ENCODE results near the gene MAP3K6.

Gene MAP3K6

DNA sequence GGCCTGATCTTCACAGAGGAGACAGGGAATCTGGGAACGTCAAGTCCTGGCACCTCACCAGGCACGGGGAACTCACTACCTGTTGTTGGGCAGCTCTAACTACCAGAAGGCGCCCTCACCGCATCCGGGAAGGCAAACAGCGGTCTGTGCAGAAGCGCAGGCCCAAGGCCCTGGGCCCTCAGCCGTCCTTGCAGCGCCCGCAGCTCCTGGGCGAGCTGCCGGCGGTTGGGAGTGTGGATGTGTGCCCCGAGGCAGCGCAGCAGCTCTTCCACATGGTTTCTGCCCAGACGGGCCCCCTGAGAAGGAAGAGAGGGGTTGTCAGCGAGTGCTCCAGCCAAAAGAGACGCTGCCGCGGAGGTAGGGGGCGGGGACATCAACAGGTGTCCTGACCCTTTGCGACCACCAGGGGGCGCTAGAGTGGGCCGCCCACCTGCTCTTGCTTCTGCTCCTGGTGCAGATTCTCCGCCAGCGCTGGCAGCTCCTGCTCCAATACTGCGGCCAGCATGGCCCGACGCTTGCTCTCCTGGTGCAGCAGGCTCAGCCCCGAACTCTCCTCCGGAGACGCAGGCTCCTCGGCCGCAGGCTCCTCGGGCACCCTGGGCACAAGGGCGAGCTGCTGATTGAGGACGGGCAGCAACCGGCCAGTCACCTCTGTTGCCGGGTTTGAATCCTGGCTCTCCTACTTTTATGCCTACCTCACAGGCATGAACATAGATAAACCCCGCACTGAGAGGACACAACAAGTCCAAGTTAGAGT lies 9.3 kb downstream of the MAP3K6 start:
- DNase-seq (ENCODE audit: low read depth), result peak; percentile 58

DNA sequence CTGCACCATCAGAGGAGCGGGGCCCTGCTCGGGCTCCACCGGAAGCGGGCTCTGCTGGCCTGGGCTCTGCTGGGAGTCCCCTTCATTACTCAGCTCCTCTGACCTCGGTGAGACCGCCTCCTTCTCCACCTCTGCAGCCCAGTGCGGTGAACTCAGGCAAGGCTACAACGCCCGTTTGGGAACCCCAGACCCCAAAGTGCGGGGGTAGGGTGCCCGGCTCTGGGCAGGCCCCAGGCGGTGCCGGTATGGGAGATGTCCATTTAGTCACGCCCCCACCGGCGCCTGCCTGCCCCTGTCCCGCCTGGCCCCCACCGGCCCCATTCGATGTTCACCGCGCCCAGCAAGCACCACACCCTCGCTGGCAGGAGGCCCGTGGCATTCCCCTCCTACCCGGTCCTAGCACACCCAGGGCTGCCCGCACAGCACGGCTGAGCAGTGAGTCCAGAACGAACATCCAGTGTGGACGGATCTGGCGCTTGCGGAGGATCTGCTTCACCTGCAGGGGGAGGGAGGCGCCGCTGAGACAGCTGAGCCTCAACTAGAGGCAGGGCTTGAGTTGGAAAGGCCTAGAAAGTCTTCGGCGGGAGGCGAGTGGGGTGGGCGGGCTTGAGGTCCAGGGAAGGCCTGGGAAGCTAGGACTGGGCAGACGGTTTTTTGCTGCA lies 10.0 kb downstream of the MAP3K6 start:
- no peak for DNase-seq (ENCODE audit: low read depth)

DNA sequence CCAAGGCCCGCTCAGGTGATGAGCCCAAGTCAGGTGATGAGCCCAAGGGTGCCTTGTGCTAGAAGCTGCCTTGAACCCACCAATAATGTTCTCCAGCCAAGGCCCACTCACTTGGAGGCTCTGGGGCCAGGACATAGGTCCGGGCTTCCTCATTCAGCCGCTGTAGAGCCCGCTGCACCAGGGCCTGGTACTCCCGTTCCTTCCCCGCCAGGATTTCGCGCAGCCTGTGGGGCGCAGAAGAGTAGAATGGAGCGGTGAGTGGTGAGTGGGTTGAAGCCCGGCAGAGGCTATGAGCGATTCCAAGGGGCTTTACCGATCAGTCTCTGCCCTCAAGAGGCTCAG lies 10.5 kb downstream of the MAP3K6 start:
- DNase-seq (ENCODE audit: low read depth), result no peak

DNA sequence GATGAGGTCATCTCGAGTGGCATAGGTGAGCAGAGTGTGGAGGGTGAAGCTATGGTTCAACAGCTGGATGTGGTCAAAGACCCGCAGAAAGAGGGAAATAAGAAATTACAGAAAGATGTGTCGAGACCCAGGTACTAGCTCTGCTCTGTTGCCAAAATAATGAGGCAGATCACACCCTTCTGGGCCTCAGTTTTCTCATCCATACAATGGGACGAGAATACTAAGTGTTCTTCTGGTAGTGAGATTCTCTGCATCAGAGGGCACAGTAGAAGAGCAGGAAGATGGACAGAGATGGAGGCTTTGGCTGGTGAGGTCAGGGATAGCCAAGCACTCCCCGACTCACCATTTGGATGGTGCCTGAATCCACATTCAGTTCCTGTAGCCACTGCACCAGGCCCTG lies 11.1 kb downstream of the MAP3K6 start:
- no peak for DNase-seq (ENCODE audit: low read depth)

DNA sequence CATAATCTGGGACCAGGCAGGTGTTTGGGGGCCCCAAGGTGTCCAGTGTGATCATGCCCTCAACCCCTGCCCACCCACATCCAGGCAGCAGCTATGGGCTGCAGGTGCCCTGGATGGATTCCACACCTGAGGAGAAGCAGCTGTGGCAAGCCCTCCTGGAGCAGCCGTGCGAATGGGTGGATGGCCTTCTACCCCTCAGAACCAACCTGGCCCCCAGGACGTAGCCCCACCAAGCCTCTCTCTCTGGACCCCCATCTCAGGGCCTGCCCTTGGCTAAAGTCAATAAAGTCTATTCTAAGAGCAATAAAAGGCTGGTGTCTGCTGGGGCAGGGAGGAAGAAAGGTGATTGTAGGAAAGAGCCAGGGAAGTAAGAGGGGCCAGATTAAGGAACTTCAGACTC lies 13.1 kb downstream of the MAP3K6 start:
- DNase-seq (ENCODE audit: low read depth), result no peak

DNA sequence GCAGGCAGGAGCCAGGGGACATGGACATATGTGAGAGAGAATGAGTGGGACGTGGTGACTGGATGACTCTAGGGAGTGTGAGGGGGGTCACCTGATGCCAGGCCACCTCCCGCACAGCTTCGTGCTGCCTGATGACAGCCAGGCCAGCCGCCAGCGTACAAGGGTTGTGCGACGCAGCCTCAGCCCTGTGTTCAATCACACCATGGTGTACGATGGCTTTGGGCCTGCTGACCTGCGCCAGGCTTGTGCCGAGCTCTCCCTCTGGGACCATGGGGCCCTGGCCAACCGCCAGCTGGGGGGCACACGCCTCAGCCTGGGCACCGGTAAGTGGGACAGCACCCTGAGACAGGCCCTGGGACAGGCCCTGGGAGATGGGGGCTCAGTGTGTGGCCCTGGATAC lies 13.6 kb downstream of the MAP3K6 start:
- no peak for DNase-seq (ENCODE audit: low read depth)

DNA sequence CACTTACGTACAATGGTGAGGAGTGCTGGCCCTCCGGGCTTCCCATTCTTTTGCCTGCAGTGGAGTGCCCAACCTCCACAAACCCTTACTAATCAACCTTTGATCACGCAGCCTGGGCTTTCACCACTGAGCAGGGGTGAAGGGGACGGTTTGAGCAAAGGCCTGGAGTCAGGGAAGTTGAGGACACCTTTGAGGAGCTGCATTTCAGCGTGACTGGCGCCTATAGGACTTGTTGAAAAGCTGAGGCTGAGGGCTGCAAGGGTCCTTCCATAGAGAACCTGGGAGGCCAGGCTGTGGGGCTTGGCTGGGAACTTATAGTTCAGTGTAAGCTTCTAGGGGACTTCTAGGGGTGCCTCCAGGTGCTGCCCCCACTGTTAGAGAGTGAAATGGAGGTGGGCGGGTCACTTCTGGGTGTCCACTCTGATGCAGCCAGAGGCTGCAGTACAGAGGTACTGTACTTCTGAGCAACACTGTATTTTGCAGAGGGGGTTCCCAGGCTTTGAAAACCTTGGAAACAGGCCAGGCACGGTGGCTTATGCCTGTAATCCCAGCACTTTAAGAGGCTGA lies 15.1 kb downstream of the MAP3K6 start:
- no peak for DNase-seq (ENCODE audit: low read depth)

DNA sequence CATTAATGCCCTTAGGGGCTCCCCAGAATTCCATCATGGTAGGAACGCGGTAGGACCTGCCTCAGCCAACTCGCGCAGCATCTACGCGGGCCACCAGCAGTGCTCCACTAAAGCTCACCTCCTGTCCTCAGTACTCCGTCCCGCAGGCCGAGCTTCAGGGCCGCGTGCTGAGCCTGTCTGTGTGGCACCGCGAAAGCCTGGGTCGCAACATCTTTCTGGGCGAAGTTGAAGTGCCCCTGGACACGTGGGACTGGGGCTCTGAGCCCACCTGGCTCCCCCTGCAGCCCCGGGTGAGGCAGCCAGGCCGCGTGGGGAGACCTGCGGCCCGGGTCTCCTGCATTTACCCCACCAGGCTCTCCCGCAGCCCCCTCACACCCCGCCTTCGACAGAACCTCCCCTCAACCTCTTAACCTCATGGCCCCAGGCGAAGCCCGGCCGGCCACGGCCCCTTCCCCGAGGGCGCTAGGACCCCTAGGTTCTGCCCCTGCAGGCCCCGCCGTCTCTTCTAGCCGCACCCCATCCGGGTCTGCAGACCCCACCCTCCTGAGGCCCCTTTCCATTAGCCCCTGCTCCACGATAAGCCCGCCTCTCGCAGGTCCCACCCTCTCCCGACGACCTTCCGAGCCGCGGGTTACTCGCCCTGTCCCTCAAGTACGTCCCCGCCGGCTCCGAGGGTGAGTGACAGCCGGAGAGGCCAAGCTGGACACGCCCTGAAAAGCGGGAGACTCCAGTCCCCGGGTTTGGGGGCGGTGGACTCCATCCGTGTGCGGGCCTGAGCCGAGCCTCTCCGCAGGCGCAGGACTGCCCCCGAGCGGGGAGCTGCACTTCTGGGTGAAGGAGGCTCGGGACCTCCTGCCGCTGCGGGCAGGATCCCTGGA lies 15.9 kb downstream of the MAP3K6 start:
- no peak for DNase-seq (ENCODE audit: low read depth)

DNA sequence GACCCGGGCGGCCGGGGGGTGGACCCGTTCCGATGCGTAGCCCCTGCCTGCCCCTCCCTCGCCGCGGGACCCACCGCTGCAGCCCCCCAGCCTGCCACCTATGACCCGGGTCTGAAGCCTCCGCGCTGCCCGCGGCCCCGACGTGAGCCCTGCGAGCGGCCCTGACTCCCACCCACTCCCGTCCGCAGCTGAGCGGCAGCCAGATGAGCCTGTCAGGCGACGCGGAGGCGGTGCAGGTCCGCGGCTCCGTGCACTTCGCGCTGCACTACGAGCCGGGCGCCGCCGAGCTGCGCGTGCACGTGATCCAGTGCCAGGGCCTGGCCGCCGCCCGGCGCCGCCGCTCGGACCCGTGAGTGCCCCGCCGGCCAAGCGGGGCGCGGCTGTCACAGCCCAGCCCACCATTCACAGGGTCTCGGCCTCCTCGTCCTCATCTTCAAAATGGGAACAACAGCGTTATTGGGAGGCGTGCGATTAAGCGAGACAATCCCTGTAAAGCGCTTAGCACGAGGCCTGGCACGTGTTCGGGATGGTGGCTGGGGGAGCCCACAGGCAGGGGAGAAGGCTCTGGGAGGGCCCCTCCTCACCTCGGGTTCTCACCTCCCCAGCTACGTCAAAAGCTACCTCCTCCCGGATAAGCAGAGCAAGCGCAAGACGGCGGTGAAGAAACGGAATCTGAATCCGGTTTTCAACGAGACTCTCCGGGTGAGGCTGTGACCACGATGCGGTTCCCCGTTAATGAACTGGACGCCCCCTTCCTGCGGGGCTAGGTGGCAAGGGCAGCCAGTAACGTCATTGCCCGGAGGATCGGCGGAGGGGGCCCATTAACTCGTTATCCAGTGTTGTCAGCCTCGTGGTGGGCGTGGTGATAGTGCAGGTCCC lies 16.7 kb downstream of the MAP3K6 start:
- DNase-seq (ENCODE audit: low read depth), result no peak

DNA sequence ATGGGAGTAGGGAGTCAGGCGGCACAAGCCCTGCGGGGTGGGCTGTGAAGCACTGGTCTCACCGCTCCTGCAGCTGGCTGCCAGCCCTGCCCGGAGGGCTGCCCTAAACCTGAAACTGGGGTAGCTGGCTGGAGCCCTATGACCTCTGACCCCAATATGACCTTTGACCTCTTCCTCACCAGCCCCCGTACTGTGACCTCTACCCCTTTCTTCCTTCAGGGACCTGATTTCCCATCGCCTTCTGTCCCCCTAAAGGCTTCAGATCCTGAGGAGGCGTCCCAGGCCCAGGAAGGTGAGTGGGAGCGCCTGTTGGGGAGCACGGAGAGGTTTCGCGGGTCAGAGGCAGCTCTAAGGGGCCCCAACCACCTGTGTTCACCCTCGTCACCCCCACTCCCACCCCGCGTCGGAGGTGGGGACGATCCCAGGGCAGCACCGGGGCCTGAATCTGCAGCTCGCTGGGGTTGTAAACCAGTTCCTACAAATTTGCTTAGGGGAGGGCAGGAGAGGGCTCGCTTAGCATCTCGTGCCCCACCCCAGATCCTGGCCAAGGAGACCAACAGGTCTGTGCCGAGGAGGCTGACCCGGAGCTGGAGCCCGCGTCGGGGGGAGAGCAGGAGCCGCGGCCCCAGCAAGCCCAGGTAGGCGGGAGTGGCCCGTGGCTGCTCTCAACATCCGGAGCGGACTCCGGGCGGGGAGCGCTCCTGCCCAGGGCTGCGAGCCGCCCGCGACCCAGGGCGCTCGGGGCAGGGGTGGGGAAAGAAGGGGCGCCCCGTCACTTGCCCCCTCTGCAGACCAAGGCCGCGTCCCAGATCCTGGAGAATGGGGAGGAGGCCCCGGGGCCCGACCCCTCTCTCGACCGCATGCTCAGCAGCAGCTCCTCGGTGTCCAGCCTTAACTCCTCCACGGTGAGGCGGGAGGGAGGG lies 17.6 kb downstream of the MAP3K6 start:
- no peak for DNase-seq (ENCODE audit: low read depth)

DNA sequence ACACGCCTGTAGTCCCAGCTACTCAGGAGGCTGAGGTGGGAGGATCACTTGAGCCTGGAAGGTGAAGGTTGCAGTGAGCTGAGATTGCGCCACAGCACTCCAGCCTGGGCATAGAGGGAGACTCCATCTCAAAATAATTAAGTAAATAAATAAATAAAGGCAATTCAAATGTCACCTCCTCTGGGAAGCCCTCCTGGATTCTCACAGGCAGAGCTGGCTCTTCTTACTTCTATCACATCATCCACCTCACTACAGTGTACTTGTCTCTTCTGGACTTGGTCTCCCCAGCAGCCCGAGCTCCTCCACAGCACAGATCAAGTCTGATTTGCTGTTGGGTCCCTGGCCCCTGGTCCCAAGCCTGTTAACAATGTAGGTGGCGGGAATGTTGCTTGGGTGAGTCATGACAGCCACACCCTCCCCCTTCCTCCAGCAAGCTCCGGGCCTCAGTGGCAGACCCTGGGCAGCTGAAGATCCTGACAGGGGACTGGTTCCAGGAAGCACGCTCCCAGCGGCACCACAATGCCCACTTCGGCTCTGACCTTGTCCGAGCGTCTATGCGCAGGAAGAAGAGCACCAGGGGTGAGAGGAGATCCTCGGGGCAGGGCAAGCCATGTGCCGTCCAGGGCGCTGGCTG lies 19.7 kb downstream of the MAP3K6 start:
- DNase-seq (ENCODE audit: low read depth), result no peak

DNA sequence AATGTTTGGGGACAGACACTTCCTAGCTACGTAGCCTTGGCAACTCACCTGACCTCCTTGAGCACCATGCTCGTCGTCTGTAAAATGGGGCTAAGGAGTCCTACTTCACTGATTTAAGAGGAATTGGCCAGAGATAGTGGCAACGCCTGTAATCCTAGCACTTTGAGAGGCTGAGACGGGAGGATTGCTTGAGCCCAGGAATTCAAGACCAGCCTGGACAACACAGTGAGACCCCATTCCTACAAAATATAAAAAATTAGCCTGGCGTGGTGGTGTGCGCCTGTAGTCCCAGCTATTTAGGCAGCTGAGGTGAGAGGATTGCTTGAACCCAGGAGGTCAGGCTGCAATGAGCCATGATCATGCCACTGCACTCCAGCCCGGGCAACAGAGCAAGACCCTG lies 20.4 kb downstream of the MAP3K6 start:
- no peak for DNase-seq (ENCODE audit: low read depth)

DNA sequence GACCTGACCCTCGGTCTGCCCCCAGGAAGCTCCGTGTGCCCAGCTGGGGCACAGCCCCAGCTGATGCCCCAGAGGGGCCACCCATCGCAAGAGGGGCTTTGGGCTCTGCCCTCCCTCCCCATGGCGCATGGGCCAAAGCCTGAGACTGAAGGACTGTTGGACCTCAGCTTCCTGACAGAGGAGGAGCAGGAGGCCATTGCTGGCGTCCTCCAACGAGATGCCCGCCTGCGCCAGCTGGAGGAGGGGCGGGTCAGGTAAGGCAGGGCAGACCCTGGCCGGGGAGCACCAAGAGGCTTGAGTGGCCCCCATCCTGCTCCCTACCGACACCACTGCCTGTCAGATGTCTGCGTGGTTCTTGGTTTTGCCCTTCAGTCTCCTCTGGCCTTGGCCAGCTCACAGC lies 21.5 kb downstream of the MAP3K6 start:
- DNase-seq (ENCODE audit: low read depth), result no peak

DNA sequence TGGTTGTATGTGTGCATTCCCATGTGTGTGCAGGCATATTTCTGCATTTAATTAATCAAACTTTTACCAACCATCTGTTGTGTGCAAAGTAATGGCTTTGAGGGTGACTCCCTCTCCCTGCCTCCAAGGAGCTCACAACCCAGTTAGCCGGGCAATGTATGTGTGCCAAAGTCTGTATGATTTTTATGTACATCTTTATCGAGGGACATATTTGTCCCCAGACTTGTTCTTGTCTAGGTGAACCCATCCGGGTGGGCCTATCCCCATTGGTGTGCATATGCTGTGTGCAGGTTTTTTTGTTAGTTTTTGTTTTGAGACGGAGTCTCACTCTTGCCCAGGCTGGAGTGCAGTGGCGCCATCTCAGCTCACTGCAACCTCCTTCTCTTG lies 23.1 kb downstream of the MAP3K6 start:
- DNase-seq (ENCODE audit: low read depth), result no peak

DNA sequence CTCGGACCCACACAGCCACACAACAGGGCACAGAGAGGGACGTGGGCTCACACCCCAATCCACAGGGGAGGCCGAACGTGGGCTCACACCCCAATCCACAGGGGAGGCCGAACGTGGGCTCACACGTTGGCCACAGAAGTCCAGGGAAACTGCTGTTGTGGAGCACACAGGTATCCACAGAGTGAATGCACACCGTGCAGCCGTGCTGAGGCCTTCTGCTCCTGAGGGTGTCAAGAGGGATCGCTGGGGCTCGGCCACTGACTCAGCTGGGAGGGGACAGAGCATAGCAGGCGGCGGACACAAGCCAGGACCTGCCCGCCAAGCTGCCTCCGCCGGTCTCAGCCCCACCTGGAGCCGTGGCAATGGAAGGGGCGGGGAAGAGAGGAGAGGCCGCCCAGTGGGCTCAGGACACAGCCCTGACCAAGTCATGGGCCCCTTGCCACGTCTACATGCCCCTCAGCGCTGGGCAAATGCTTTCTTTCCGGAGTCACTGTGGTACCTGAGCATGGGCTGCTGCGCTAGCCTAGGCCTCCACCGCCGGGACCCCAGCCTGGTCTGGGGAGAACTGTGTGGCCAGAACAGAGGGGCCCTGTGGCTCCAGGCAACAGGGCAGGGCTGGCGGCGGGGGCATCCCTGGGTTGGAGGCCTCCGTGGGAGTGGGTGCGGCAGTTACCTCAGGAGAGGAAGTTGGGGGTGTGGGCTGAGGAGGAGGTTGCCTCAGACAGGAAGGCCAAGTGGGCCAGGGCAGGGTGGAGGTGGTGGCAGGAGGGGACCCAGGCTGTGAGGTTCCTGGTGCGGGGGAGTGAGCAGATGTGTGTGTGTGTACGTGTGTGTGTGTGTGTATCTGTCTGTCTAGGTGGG lies 23.8 kb downstream of the MAP3K6 start:
- DNase-seq (ENCODE audit: low read depth), result peak; percentile 95

DNA sequence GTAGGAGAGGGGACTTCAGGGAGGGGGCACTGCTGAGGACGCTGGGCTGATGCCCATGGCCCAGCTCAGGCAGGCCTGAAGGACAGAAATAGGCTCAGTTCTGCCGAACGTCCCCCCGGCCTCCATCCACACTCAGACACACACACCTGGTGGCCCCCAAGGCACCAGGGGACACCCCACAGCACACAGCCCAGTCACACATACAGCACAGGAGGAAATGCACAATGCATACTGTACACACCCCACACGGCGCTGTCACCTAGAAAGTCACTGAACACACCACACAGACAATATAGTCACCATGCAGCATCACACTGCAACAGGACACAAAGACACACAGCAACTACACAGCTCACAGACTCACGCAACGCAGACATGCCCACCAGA lies 24.4 kb downstream of the MAP3K6 start:
- DNase-seq (ENCODE audit: low read depth), result no peak

DNA sequence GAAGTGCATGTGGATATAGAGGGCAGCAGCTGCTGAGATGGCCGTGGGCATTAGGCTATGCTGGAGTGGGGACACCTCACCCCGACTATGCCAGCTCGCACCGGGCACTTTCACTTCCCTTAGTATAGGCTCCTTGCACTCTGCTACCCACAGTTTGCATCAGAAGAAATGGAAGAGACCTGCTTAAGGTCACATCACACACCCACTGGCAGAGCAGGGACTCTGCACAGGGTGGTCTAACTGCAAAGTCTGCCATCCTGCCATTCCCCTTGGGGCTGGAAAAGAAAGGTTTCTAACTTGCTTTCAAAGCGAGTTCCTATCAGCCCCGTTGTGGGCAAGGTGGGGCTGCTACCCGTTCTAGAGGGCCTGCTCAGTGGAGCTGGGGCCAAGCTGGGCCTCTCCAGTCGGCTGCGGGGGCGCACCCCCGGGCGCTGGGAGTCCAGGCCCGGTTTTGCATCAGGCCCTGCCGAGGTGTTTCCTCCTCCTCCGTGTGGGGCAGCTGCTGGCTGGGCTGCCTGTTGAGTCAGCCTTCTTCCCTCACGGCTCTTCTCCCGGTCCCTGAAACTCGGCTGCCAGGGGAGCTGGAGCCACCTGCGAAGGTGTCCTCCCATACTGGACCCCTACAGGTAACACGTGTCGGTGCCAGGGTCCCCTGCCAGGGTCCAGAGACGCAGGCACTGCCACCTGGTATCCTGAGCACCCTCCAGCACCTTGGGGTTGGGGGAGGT lies 25.1 kb downstream of the MAP3K6 start, which contains the start of gene SYTL1:
TSS of gene SYTL1 (plus strand) at position 498 of the 728 bp plus-strand sequence. CDS start 3,313 bp downstream, outside the sequence.
- peak; percentile 64 for DNase-seq (ENCODE audit: low read depth)

DNA sequence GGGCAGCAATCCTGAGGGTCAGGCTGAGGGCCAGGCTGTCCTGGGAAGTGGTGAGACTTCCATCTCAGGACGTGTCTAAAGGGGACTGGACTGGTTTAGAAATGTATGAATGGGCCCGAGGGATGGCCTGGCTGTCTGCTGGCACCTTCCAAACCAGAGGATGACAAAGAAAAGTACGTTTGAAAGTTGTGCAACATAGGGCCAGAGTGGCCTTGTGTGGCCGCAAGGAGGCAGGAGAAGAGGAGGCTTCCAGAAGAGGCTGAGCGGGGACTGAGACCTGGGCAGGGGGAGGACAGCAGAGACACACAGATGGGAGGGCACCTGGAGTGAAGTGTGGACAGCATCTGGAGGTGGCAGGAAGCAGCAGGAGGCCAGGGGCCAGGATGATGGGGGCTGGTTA lies 27.5 kb downstream of the MAP3K6 start:
- no peak for DNase-seq (ENCODE audit: low read depth)
